Spinal cord (tissue), 10 donors: ENCODE results near the gene SLC22A3. TPM values are rescaled to one million over a fixed set of nuclear protein-coding genes. Genes with fewer than 3 reads are reported as not detected.
A peak's percentile ranks its signal among the peaks of the same experiment; 100 is the strongest.

Experiments
- DNase-seq, 6 donors: peaks; one replicate each; pipeline versions ENCODE4 v3.0.0 to v3.0.0-alpha.2; 2013 to 2015; ENCODE audit warnings: low spot score in 6 of 6, low read depth in 4 of 6
- H3K27ac ChIP-seq: one replicate; pipeline ENCODE4 v1.5.1; 2013; ENCODE audit warnings: low read depth, low read length, control low read depth
- H3K27me3 ChIP-seq: one replicate; pipeline ENCODE4 v1.6.1; 2013; ENCODE audit warnings: low read length; ENCODE audit not compliant: control insufficient read depth, insufficient read depth
- H3K36me3 ChIP-seq: one replicate; pipeline ENCODE4 v1.6.1; 2013; ENCODE audit warnings: low read length; ENCODE audit not compliant: control insufficient read depth, insufficient read depth
- H3K4me1 ChIP-seq: one replicate; pipeline ENCODE4 v1.6.1; 2013; ENCODE audit warnings: low read length; ENCODE audit not compliant: control insufficient read depth, insufficient read depth
- H3K4me3 ChIP-seq: one replicate; pipeline ENCODE4 v1.5.1; 2013; ENCODE audit warnings: low read depth, low read length, control low read depth
- H3K9me3 ChIP-seq: one replicate; pipeline ENCODE4 v1.6.1; 2013; ENCODE audit warnings: low read length; ENCODE audit not compliant: control insufficient read depth, insufficient read depth
- WGBS: methylation state at CpG from one replicate; pipeline ENCODE4 v1.1.5; 2013; ENCODE audit warnings: missing lambda C conversion rate; ENCODE audit not compliant: insufficient coverage; 5-methylcytosine and 5-hydroxymethylcytosine counted together
- polyA plus RNA-seq, 2 donors: library from polyadenylated mRNA; unstranded; fragments of 120-200 nt; gene quantifications; one replicate each; pipeline ENCODE4 v1.2.1, GENCODE V29; 2013; ENCODE audit not compliant: insufficient read length in 2 of 2
- total RNA-seq, 2 donors: library from RNA; depleted of rRNA in 1 of 2; stranded (reverse); fragments of 120-200 nt in 1 of 2; fragments of >200 nt in 1 of 2; gene quantifications; one replicate each; pipeline versions ENCODE4 v1.2.3 to v1.2.4, GENCODE V29; 2013 to 2014
- donor health status: healthy.

The SLC22A3 gene
- total and polyA plus RNA-seq, 4 donors = 8.0 to 49.4 (median 16.7) TPM

- Histone ChIP-seq H3K36me3 (no peaks in the 10 kb centered on the region), H3K4me1 (peaks cover 3% of the 10 kb centered on the region), H3K4me3 (no peak overlapping the region), H3K9me3 (no peaks in the 10 kb centered on the region), H3K27ac (no peak overlapping the region), H3K27me3 (no peaks in the 10 kb centered on the region)
- no CpG with 5 or more reads among the region's 5 CpGs for WGBS
- DNase-seq = no peak
Measured at GRCh38 chr6:160450849-160451248, 102.7 kb downstream of the SLC22A3 start.

GRCh38 chr6:160454303-160454702 is 106.1 kb downstream of the SLC22A3 start:
- WGBS = 87% methylated on average over 3 of the region's 6 CpGs
- H3K27me3 ChIP-seq = no peaks in the 10 kb centered on the region
- no peak overlapping the region for H3K27ac ChIP-seq
- peaks cover 7% of the 10 kb centered on the region for H3K4me1 ChIP-seq
- DNase-seq = no peak
- H3K36me3 ChIP-seq = no peaks in the 10 kb centered on the region
- H3K4me3 ChIP-seq = no peak overlapping the region
- H3K9me3 ChIP-seq = no peaks in the 10 kb centered on the region

DNA sequence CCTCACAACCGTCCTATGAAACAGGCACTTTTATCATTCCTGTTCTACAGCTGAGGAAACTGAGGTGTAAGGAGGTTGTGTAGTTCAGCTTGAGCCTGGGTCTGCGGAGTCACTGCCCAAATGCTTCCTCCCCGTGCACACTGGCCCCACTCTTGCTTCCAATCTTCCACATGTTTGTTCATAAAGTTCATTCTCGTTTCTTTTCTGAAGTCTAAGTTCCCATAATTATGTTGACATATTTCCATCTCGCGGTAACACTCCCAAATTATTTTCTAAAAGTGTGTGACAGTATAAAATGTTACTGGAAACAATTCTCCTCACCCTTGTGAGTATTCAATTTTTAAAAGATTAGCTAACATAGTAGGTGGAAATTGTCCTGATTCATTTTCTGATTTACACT is 106.9 kb downstream of the SLC22A3 start:
- H3K36me3 ChIP-seq = no peaks in the 10 kb centered on the region
- peaks cover 7% of the 10 kb centered on the region for H3K4me1 ChIP-seq
- no peak overlapping the region for H3K4me3 ChIP-seq
- no CpG with 5 or more reads among the region's 6 CpGs for WGBS
- H3K27me3 ChIP-seq = no peaks in the 10 kb centered on the region
- no peak overlapping the region for H3K27ac ChIP-seq
- no peak for DNase-seq
- H3K9me3 ChIP-seq = no peaks in the 10 kb centered on the region

GRCh38 chr6:160455541-160456213 is 107.5 kb downstream of the SLC22A3 start:
- peak; percentile 57 to 92 (median 78) for DNase-seq
- Histone ChIP-seq H3K9me3 (no peaks in the 10 kb centered on the region), H3K4me1 (peaks cover 7% of the 10 kb centered on the region), H3K27me3 (no peaks in the 10 kb centered on the region), H3K27ac (peak overlapping the region; percentile 62), H3K4me3 (peak overlapping the region; percentile 4), H3K36me3 (no peaks in the 10 kb centered on the region)
- WGBS = 28% methylated on average over 10 of the region's 11 CpGs

GRCh38 chr6:160456214-160456546 is 108.0 kb downstream of the SLC22A3 start:
- peak overlapping the region; percentile 62 for H3K27ac ChIP-seq
- H3K36me3 ChIP-seq = no peaks in the 10 kb centered on the region
- WGBS = 86% methylated on average over 1 of the region's 3 CpGs

DNA sequence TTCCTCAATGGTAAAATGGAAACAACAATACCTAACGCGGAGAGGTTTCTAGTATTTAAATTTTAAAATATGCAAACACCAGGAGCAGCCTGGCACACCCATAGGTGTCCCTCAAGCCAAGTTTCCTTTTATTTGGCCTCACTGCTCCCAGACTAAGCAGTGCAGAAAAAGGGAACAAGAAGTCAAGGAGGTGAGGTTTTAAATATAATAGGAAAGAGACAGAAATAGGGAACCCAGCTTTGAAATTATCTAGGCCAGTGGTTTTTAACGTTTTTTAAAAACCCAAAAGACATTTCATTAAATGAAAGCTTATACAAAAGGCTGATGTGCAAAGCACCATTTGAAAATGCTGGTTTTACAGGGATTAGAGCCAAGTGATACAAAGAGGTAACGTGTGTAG is 109.6 kb downstream of the SLC22A3 start:
- no peak overlapping the region for H3K27ac ChIP-seq
- no peak for DNase-seq
- H3K4me3 ChIP-seq = no peak overlapping the region
- no peaks in the 10 kb centered on the region for H3K36me3 ChIP-seq
- H3K4me1 ChIP-seq = peaks cover 7% of the 10 kb centered on the region
- 100% methylated on average over 1 of the region's 4 CpGs for WGBS
- H3K27me3 ChIP-seq = no peaks in the 10 kb centered on the region
- H3K9me3 ChIP-seq = no peaks in the 10 kb centered on the region

More at GRCh38 chr6:160456214-160456546, 108.0 kb downstream of the SLC22A3 start:
- no peak for DNase-seq
- H3K4me1 ChIP-seq = peaks cover 7% of the 10 kb centered on the region
- no peak overlapping the region for H3K4me3 ChIP-seq
- H3K27me3 ChIP-seq = no peaks in the 10 kb centered on the region
- H3K9me3 ChIP-seq = no peaks in the 10 kb centered on the region

DNA sequence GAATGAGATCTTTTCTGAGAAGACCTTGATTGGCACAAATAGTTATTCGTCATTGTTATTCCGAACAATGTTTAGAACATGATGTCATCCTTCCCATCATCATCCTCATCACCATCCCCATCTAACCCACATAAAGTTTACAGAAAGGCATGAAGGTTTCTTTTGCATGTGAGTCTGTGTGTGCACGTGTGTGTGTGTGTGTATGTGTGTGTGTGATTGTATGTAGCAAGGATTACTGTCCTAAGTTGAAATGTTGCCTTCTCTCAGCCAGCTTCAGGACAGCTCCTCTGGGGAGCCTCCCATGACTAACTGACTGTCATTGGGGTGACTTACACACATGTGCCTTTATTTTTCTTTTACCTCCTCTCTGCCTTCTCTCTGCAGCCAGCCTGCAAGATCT is 113.5 kb downstream of the SLC22A3 start:
- H3K9me3 ChIP-seq = no peaks in the 10 kb centered on the region
- WGBS = no CpG with 5 or more reads among the region's 3 CpGs
- no peak for DNase-seq

DNA sequence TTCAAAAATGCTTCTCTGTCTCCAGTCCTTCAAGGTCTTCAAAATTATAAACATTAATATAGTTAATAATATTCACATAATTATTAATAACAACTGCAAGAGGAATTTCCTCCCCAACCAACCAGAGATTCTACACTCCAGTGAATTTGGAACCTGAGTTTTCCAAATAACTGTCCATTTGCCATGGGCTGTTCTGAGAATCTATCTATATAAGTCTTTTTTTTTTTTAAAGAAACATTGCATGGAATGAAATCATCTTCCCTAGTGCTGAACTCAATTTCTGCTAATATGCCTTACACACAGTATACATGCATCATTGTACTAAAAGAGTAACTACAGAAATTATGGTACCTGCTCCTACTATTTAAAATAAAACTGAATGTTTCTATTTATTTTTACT is 113.9 kb downstream of the SLC22A3 start:
- Histone ChIP-seq H3K27me3 (no peaks in the 10 kb centered on the region), H3K4me3 (no peak overlapping the region), H3K27ac (no peak overlapping the region), H3K9me3 (no peaks in the 10 kb centered on the region), H3K36me3 (no peaks in the 10 kb centered on the region), H3K4me1 (no peaks in the 10 kb centered on the region)
- no peak for DNase-seq

More for the DNA sequence above, 113.5 kb downstream of the SLC22A3 start:
- no peaks in the 10 kb centered on the region for H3K36me3 ChIP-seq
- H3K27ac ChIP-seq = no peak overlapping the region
- H3K4me1 ChIP-seq = no peaks in the 10 kb centered on the region
- no peaks in the 10 kb centered on the region for H3K27me3 ChIP-seq
- H3K4me3 ChIP-seq = no peak overlapping the region

GRCh38 chr6:160462551-160463109 is 114.5 kb downstream of the SLC22A3 start:
- Histone ChIP-seq H3K27ac (no peak overlapping the region), H3K9me3 (no peaks in the 10 kb centered on the region), H3K36me3 (no peaks in the 10 kb centered on the region), H3K4me3 (no peak overlapping the region), H3K27me3 (no peaks in the 10 kb centered on the region), H3K4me1 (no peaks in the 10 kb centered on the region)
- DNase-seq = no peak
- WGBS = 75% methylated on average over 1 of the region's 3 CpGs

DNA sequence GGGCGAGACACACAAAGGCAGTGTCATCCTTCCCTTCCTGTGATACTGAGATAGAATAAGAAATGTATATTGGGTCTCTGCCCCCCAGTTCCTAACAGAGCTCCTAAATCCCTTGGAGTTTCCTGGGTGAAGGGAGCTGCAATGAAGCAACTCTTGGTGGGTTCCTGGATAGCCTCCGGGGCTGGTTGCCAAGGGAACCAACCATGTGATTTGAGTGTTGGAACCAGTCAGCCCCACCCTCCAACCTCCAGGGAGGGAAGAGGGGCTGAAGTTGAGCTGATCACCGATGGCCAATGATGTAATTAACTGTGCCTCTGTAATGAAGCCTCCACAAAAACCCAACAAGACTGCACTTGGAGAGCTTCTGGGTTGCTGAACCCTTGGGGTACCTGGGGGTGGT is 116.6 kb downstream of the SLC22A3 start:
- no peak overlapping the region for H3K27ac ChIP-seq
- H3K9me3 ChIP-seq = no peaks in the 10 kb centered on the region
- H3K36me3 ChIP-seq = no peaks in the 10 kb centered on the region
- H3K4me3 ChIP-seq = no peak overlapping the region
- no peaks in the 10 kb centered on the region for H3K27me3 ChIP-seq
- no peak for DNase-seq
- H3K4me1 ChIP-seq = no peaks in the 10 kb centered on the region
- WGBS = no CpG with 5 or more reads among the region's 3 CpGs
